IMR-90 (cell line): ENCODE measurements around the gene DNASE2B. TPM values are rescaled to one million over a fixed set of nuclear protein-coding genes. Genes with fewer than 3 reads are reported as not detected.

Experiments used
- ATAC-seq: fragments of 200-7000 bp; cut with Tn5 transposase; 2 replicates; pipeline ENCODE4 v1.9.1; 2020; ENCODE audit warnings: low read depth, mild to moderate bottlenecking, moderate library complexity
- BruUV-seq: library from RNA; stranded (reverse); fragments of 400-500 nt; replicated peaks from 2 replicates; lab custom pipeline; 2021; lab: Mats Ljungman, UMichigan
- CTCF ChIA-PET: fragments of 300-600 bp; formaldehyde crosslinking; extraction: SDS; loops from one replicate; lab custom pipeline; 2021; ENCODE audit warnings: antibody characterized with exemption; lab: Yijun Ruan, JAX
- POLR2A ChIA-PET: fragments of 300-600 bp; sonication (Branson Sonifier 250); formaldehyde crosslinking; loops from one replicate; lab custom pipeline; 2022; ENCODE audit warnings: antibody characterized with exemption; ENCODE audit not compliant: unreplicated experiment; lab: Charles Lee
- DNase-seq: peaks from one replicate; pipeline ENCODE4 v3.0.0; 2013
- H2AFZ ChIP-seq: replicated peaks from 2 replicates; pipeline ENCODE3; 2013; ENCODE audit warnings: low read length, mild to moderate bottlenecking; ENCODE audit not compliant: poor library complexity
- H2AK5ac ChIP-seq: 2 replicates; pipeline ENCODE4 v1.6.1; 2013; ENCODE audit warnings: low read depth, low read length, inconsistent platforms
- H2AK9ac ChIP-seq: replicated peaks from 2 replicates; pipeline ENCODE3; 2013; ENCODE audit warnings: mild to moderate bottlenecking, low read depth, low read length, moderate library complexity; ENCODE audit not compliant: poor library complexity
- H2BK120ac ChIP-seq: 2 replicates; pipeline ENCODE4 v1.6.1; 2013; ENCODE audit warnings: low read depth, low read length, inconsistent platforms
- H2BK15ac ChIP-seq: 3 replicates; pipeline ENCODE4 v1.6.1; 2013; ENCODE audit warnings: low read depth, low read length, inconsistent platforms
- H2BK20ac ChIP-seq: 2 replicates; pipeline ENCODE4 v1.6.1; 2013; ENCODE audit warnings: low read depth, mild to moderate bottlenecking, inconsistent platforms, low read length, moderate library complexity
- H2BK5ac ChIP-seq: 2 replicates; pipeline ENCODE4 v1.6.1; 2013; ENCODE audit warnings: mild to moderate bottlenecking, low read depth, low read length, inconsistent platforms; ENCODE audit not compliant: poor library complexity, severe bottlenecking
- H3K14ac ChIP-seq: replicated peaks from 2 replicates; pipeline ENCODE4 v1.6.1; 2013; ENCODE audit warnings: low read depth, low read length, inconsistent platforms
- H3K18ac ChIP-seq: 2 replicates; pipeline ENCODE4 v1.6.1; 2013; ENCODE audit warnings: low read depth, low read length, control low read depth
- H3K23ac ChIP-seq: 2 replicates; pipeline ENCODE4 v1.6.1; 2013; ENCODE audit warnings: low read depth, low read length, inconsistent platforms
- H3K27ac ChIP-seq: 2 replicates; pipeline ENCODE4 v1.5.1; 2013; ENCODE audit warnings: mild to moderate bottlenecking, control low read depth, low read length; ENCODE audit not compliant: insufficient read depth
- H3K27me3 ChIP-seq: 2 replicates; pipeline ENCODE4 v1.6.1; 2013; ENCODE audit warnings: low read length; ENCODE audit not compliant: control insufficient read depth, insufficient read depth
- H3K36me3 ChIP-seq: 2 replicates; pipeline ENCODE4 v1.6.1; 2013; ENCODE audit warnings: low read length, mixed read lengths; ENCODE audit not compliant: control insufficient read depth, insufficient read depth
- H3K4ac ChIP-seq: 2 replicates; pipeline ENCODE4 v1.6.1; 2013; ENCODE audit warnings: low read depth, low read length, inconsistent platforms
- H3K4me1 ChIP-seq: 2 replicates; pipeline ENCODE4 v1.6.1; 2013; ENCODE audit warnings: low read length, mixed read lengths; ENCODE audit not compliant: control insufficient read depth, insufficient read depth
- H3K4me2 ChIP-seq: 2 replicates; pipeline ENCODE4 v1.6.1; 2013; ENCODE audit warnings: low read depth, mild to moderate bottlenecking, control low read depth, low read length, moderate library complexity
- H3K4me3 ChIP-seq: 2 replicates; pipeline ENCODE4 v1.5.1; 2013; ENCODE audit warnings: low read depth, mild to moderate bottlenecking, control low read depth, low read length, moderate library complexity; ENCODE audit not compliant: insufficient read depth
- H3K56ac ChIP-seq: 2 replicates; pipeline ENCODE4 v1.6.1; 2013; ENCODE audit warnings: low read length, inconsistent platforms; ENCODE audit not compliant: insufficient read depth; ENCODE audit errors: extremely low read depth
- H3K79me1 ChIP-seq, 2 experiments: 2 replicates each; pipeline ENCODE4 v1.6.1; 2013; ENCODE audit warnings: low read length in 2 of 2, inconsistent platforms in 1 of 2, low read depth in 1 of 2
- H3K9ac ChIP-seq: 2 replicates; pipeline ENCODE4 v1.6.1; 2013; ENCODE audit warnings: low read depth, low read length, control low read depth
- H3K9me1 ChIP-seq: 2 replicates; pipeline ENCODE4 v1.6.1; 2013; ENCODE audit warnings: low read length, inconsistent platforms; ENCODE audit not compliant: insufficient read depth
- H3K9me3 ChIP-seq: 2 replicates; pipeline ENCODE4 v1.6.1; 2013; ENCODE audit warnings: low read length; ENCODE audit not compliant: control insufficient read depth, insufficient read depth
- H4K20me1 ChIP-seq: 2 replicates; pipeline ENCODE4 v1.6.1; 2013; ENCODE audit warnings: low read length, inconsistent platforms; ENCODE audit not compliant: insufficient read depth
- H4K5ac ChIP-seq: 2 replicates; pipeline ENCODE4 v1.6.1; 2013; ENCODE audit warnings: mild to moderate bottlenecking, low read depth, low read length, control low read depth
- H4K8ac ChIP-seq, 2 experiments: 2 replicates each; pipeline ENCODE4 v1.6.1; 2013; ENCODE audit warnings: low read depth in 2 of 2, low read length in 2 of 2, control low read depth in 1 of 2, inconsistent platforms in 1 of 2
- H4K91ac ChIP-seq: 2 replicates; pipeline ENCODE4 v1.6.1; 2013; ENCODE audit warnings: low read depth, low read length, inconsistent platforms; ENCODE audit not compliant: insufficient read depth
- CEBPB ChIP-seq: IDR thresholded peaks from 2 replicates; pipeline ENCODE4 v1.6.1; 2012; ENCODE audit warnings: low read depth, low read length, improper control_type of control experiment
- FOS ChIP-seq: fragments of 150-350 bp; IDR thresholded peaks from 2 replicates; pipeline ENCODE4 v1.6.1; 2016; ENCODE audit warnings: low read depth, low read length
- MAZ ChIP-seq: IDR thresholded peaks from 2 replicates; pipeline ENCODE4 v1.6.1; 2012; ENCODE audit warnings: low read depth, mild to moderate bottlenecking, low read length, improper control_type of control experiment, moderate library complexity, borderline replicate concordance
- MXI1 ChIP-seq: IDR thresholded peaks from 2 replicates; pipeline ENCODE4 v1.6.1; 2012; ENCODE audit warnings: low read depth, mild to moderate bottlenecking, low read length, moderate library complexity, borderline replicate concordance
- RCOR1 ChIP-seq: IDR thresholded peaks from 2 replicates; pipeline ENCODE4 v1.6.1; 2012; ENCODE audit warnings: mild to moderate bottlenecking, low read length, improper control_type of control experiment; ENCODE audit not compliant: insufficient replicate concordance
- SMC3 ChIP-seq: fragments of 150-350 bp; IDR thresholded peaks from 2 replicates; pipeline ENCODE4 v1.6.1; 2016; ENCODE audit warnings: low read depth, mild to moderate bottlenecking, antibody characterized with exemption, low read length, moderate library complexity
- WGBS, 2 experiments: methylation state at CpG; one replicate each; pipeline versions ENCODE4 v1.1.5 to v1.1.7; 2013; ENCODE audit warnings: missing lambda C conversion rate in 2 of 2; ENCODE audit not compliant: insufficient read length in 1 of 2; ENCODE audit errors: extremely low coverage in 2 of 2; 5-methylcytosine and 5-hydroxymethylcytosine counted together
- dilution Hi-C: fragments of 300-500 bp; cut with HindIII; formaldehyde crosslinking; loops from one replicate; pipeline ENCODE4 v1.14.3; 2018; ENCODE audit warnings: low sequenced_read_pairs; ENCODE audit not compliant: unreplicated experiment
- in situ Hi-C: fragments of 300-500 bp; cut with MboI; formaldehyde crosslinking; loops from 3 replicates; pipeline ENCODE4 v1.14.3; 2019; ENCODE audit warnings: low sequenced_read_pairs, inconsistent platforms, mixed read lengths
- intact Hi-C: fragments of 100-400 bp; cut with micrococcal nuclease; formaldehyde crosslinking; loops from 2 replicates; pipeline ENCODE4 v1.10.0; 2022
- polyA plus RNA-seq, 3 experiments: library from polyadenylated mRNA; depleted of rRNA; stranded (reverse); fragments of >200 nt; gene quantifications; 2 replicates each; pipeline ENCODE4 v1.2.3, GENCODE V29; 2012; ENCODE audit warnings: low replicate concordance in 1 of 3
- total RNA-seq: library from RNA; depleted of rRNA; stranded (reverse); fragments of >200 nt; gene quantifications from 2 replicates; pipeline ENCODE4 v1.2.3, GENCODE V29; 2012

The DNASE2B gene
- total and polyA plus RNA-seq, 2 of the 4 experiments (the other 2 are of a cell fraction) = not detected

GRCh38 chr1:84348759-84349158 is 49.5 kb upstream of the DNASE2B start:
- H3K27ac ChIP-seq = no peak overlapping the region
- no peak overlapping the region for H2AK5ac ChIP-seq
- no peak overlapping the region for H4K8ac ChIP-seq
- no peaks in the 10 kb centered on the region for H3K27me3 ChIP-seq
- CTCF ChIA-PET = no interaction called here
- no peak overlapping the region for H3K56ac ChIP-seq
- no peak overlapping the region for H3K14ac ChIP-seq
- POLR2A ChIA-PET = no interaction called here
- no peak overlapping the region for H3K9ac ChIP-seq
- H2BK5ac ChIP-seq = no peak overlapping the region
- intact Hi-C loops = no loop called here
- 0 out of 3 replicates have a peak overlapping the region, but pooled peaks have one; percentile 50 for H2BK15ac ChIP-seq
- no peak overlapping the region for H2AFZ ChIP-seq
- in situ Hi-C loops = no loop called here
- no peak for ATAC-seq
- H3K18ac ChIP-seq = no peak overlapping the region
- H3K4me1 ChIP-seq = peaks cover 9% of the 10 kb centered on the region
- no peak for TF ChIP-seq SMC3
- TF ChIP-seq CEBPB = no peak
- TF ChIP-seq FOS = no peak
- TF ChIP-seq RCOR1 = no peak
- TF ChIP-seq MAZ = no peak
- TF ChIP-seq MXI1 = no peak
- H3K9me3 ChIP-seq = no peaks in the 10 kb centered on the region
- no peak overlapping the region for H3K4me2 ChIP-seq
- H4K5ac ChIP-seq = no peak overlapping the region
- no TSS peak for BruUV-seq
- DNase-seq = no peak
- no peak overlapping the region for H3K23ac ChIP-seq
- dilution Hi-C loops = no loop called here
- H3K4me3 ChIP-seq = no peak overlapping the region
- no peak overlapping the region for H3K4ac ChIP-seq
- H2BK20ac ChIP-seq = no peak overlapping the region
- no peaks in the 10 kb centered on the region for H4K20me1 ChIP-seq
- H3K36me3 ChIP-seq = no peaks in the 10 kb centered on the region
- WGBS, 2 experiments = no CpG with 5 or more reads among the region's 1 CpG
- no peak overlapping the region for H4K91ac ChIP-seq
- H3K79me1 ChIP-seq = no peaks in the 10 kb centered on the region
- H3K9me1 ChIP-seq = no peaks in the 10 kb centered on the region
- H2AK9ac ChIP-seq = no peak overlapping the region
- H2BK120ac ChIP-seq = peak overlapping the region; percentile 27; the same call in 1 of the 2 replicates
